Smooth muscle cell (in vitro differentiated cells): ENCODE results near the gene SAP30L. TPM values are rescaled to one million over a fixed set of nuclear protein-coding genes. Genes with fewer than 3 reads are reported as not detected.

Experiments
- DNase-seq: peaks from one replicate; lab custom pipeline; 2025; ENCODE audit not compliant: unreplicated experiment; lab: John Stamatoyannopoulos, UW
- H2AFZ ChIP-seq: fragments of 200-600 bp; sonication (generic); 2 replicates; pipeline ENCODE4 v1.6.0; 2016; ENCODE audit warnings: antibody characterized with exemption, low read depth, mild to moderate bottlenecking
- H3F3A ChIP-seq: fragments of 200-600 bp; sonication (generic); 2 replicates; pipeline ENCODE4 v1.6.0; 2017; ENCODE audit warnings: antibody characterized with exemption, low read depth
- H3K27ac ChIP-seq: fragments of 200-600 bp; sonication (generic); 2 replicates; pipeline ENCODE4 v1.5.1; 2016; ENCODE audit warnings: low read depth, mild to moderate bottlenecking
- H3K27me3 ChIP-seq: fragments of 200-600 bp; sonication (generic); 2 replicates; pipeline ENCODE4 v1.6.1; 2016; ENCODE audit warnings: low read depth, mild to moderate bottlenecking
- H3K36me3 ChIP-seq: fragments of 200-600 bp; sonication (generic); 2 replicates; pipeline ENCODE4 v1.5.1; 2016; ENCODE audit warnings: low read depth
- H3K4me1 ChIP-seq: fragments of 200-600 bp; sonication (generic); 2 replicates; pipeline ENCODE4 v1.5.1; 2016; ENCODE audit warnings: low read depth
- H3K4me2 ChIP-seq: fragments of 200-600 bp; sonication (generic); 2 replicates; pipeline ENCODE4 v1.6.0; 2016; ENCODE audit warnings: mild to moderate bottlenecking
- H3K4me3 ChIP-seq: fragments of 200-600 bp; sonication (generic); 2 replicates; pipeline ENCODE4 v1.5.1; 2016; ENCODE audit warnings: mild to moderate bottlenecking
- H3K79me2 ChIP-seq: fragments of 200-600 bp; sonication (generic); 2 replicates; pipeline ENCODE4 v1.6.0; 2016; ENCODE audit warnings: low read depth, mild to moderate bottlenecking
- H3K9ac ChIP-seq: fragments of 200-600 bp; sonication (generic); 2 replicates; pipeline ENCODE4 v1.6.0; 2016; ENCODE audit warnings: low read depth
- H3K9me3 ChIP-seq: fragments of 200-600 bp; sonication (generic); replicated peaks from 2 replicates; pipeline ENCODE4 v1.5.1; 2016; ENCODE audit warnings: low read depth
- H4K20me1 ChIP-seq: fragments of 200-600 bp; sonication (generic); 2 replicates; pipeline ENCODE4 v1.6.0; 2016; ENCODE audit warnings: low read depth
- CTCF ChIP-seq: fragments of 200-600 bp; sonication (generic); IDR thresholded peaks from 2 replicates; pipeline ENCODE4 v1.5.1; 2017; ENCODE audit warnings: borderline replicate concordance, mild to moderate bottlenecking, antibody characterized with exemption; ENCODE audit not compliant: insufficient read depth, poor library complexity, severe bottlenecking
- WGBS: methylation state at CpG from one replicate; pipeline ENCODE4 v1.1.7; 2016; ENCODE audit warnings: low lambda C conversion rate; 5-methylcytosine and 5-hydroxymethylcytosine counted together
- polyA plus RNA-seq: library from polyadenylated mRNA; unstranded; fragments of >200 nt; fragmentation: Nextera tagmentation; extraction: Ambion mirVana; gene quantifications from 2 replicates; pipeline ENCODE4 v1.2.1, GENCODE V29; 2016
- total RNA-seq: library from RNA; depleted of rRNA; stranded (reverse); fragments of >200 nt; gene quantifications from 2 replicates; pipeline ENCODE4 v1.2.3, GENCODE V29; 2014

SAP30L gene
- total and polyA plus RNA-seq, 2 experiments from 2014 or later, result 32.7 to 44.2 TPM

- Histone ChIP-seq H3F3A (no peaks in the 10 kb centered on the region), H3K9ac (no peak overlapping the region), H3K9me3 (no peaks in the 10 kb centered on the region), H3K79me2 (peaks cover 23% of the 10 kb centered on the region), H3K36me3 (peaks cover 10% of the 10 kb centered on the region), H3K4me3 (no peak overlapping the region), H2AFZ (no peak overlapping the region), H3K27me3 (no peaks in the 10 kb centered on the region), H3K27ac (no peak overlapping the region), H3K4me2 (no peak overlapping the region), H4K20me1 (peaks cover 52% of the 10 kb centered on the region), H3K4me1 (peaks cover 8% of the 10 kb centered on the region)
- no peak for DNase-seq
- TF ChIP-seq CTCF, result no peak
- 93% methylated on average over 8 of the region's 8 CpGs for WGBS
These were observed 6.2 kb downstream of the SAP30L start for GRCh38 chr5:154451957-154452356.

- Histone ChIP-seq H3K9me3 (no peaks in the 10 kb centered on the region), H4K20me1 (peaks cover 16% of the 10 kb centered on the region), H3K79me2 (no peaks in the 10 kb centered on the region), H3K4me1 (no peaks in the 10 kb centered on the region), H3K36me3 (peaks cover 10% of the 10 kb centered on the region), H3K27me3 (no peaks in the 10 kb centered on the region), H3K9ac (no peak overlapping the region), H3K4me3 (no peak overlapping the region), H3K27ac (no peak overlapping the region), H3F3A (no peaks in the 10 kb centered on the region), H2AFZ (no peak overlapping the region), H3K4me2 (no peak overlapping the region)
- TF ChIP-seq CTCF, result no peak
- 95% methylated on average over 5 of the region's 5 CpGs for WGBS
- no peak for DNase-seq
These were observed 9.8 kb downstream of the SAP30L start for GRCh38 chr5:154455585-154455984.

- H4K20me1 ChIP-seq, result peaks cover 6% of the 10 kb centered on the region
- no peak overlapping the region for H3K27ac ChIP-seq
- no peak for TF ChIP-seq CTCF
- H3K36me3 ChIP-seq, result peaks cover 10% of the 10 kb centered on the region
- H3K9ac ChIP-seq, result no peak overlapping the region
- 97% methylated on average over 3 of the region's 3 CpGs for WGBS
- no peak overlapping the region for H2AFZ ChIP-seq
- H3K4me1 ChIP-seq, result no peaks in the 10 kb centered on the region
- no peaks in the 10 kb centered on the region for H3F3A ChIP-seq
- H3K4me3 ChIP-seq, result no peak overlapping the region
- no peaks in the 10 kb centered on the region for H3K9me3 ChIP-seq
- DNase-seq, result no peak
- H3K27me3 ChIP-seq, result no peaks in the 10 kb centered on the region
- no peaks in the 10 kb centered on the region for H3K79me2 ChIP-seq
- H3K4me2 ChIP-seq, result no peak overlapping the region
These were observed 10.7 kb downstream of the SAP30L start for GRCh38 chr5:154456540-154456939.

- no peaks in the 10 kb centered on the region for H4K20me1 ChIP-seq
- peaks cover 10% of the 10 kb centered on the region for H3K36me3 ChIP-seq
- DNase-seq, result no peak
- no peak overlapping the region for H3K27ac ChIP-seq
- H3K9ac ChIP-seq, result no peak overlapping the region
- no peak overlapping the region for H3K4me2 ChIP-seq
- H3K4me3 ChIP-seq, result no peak overlapping the region
- H3K9me3 ChIP-seq, result no peaks in the 10 kb centered on the region
- H3K4me1 ChIP-seq, result no peaks in the 10 kb centered on the region
- H3K27me3 ChIP-seq, result no peaks in the 10 kb centered on the region
- WGBS, result 90% methylated on average over 3 of the region's 3 CpGs
- no peaks in the 10 kb centered on the region for H3F3A ChIP-seq
- TF ChIP-seq CTCF, result no peak
- no peaks in the 10 kb centered on the region for H3K79me2 ChIP-seq
- no peak overlapping the region for H2AFZ ChIP-seq
These were observed 13.2 kb downstream of the SAP30L start for GRCh38 chr5:154459015-154459414.
